HG03196 (cell line): ENCODE data around the gene FAM186B.
A peak's percentile ranks its signal among the peaks of the same experiment; 100 is the strongest.

Experiments used
- ATAC-seq: cut with Tn5 transposase; IDR thresholded peaks from one replicate; pipeline ENCODE4 v1.9.1; 2021; ENCODE audit not compliant: unreplicated experiment

Gene FAM186B

DNA sequence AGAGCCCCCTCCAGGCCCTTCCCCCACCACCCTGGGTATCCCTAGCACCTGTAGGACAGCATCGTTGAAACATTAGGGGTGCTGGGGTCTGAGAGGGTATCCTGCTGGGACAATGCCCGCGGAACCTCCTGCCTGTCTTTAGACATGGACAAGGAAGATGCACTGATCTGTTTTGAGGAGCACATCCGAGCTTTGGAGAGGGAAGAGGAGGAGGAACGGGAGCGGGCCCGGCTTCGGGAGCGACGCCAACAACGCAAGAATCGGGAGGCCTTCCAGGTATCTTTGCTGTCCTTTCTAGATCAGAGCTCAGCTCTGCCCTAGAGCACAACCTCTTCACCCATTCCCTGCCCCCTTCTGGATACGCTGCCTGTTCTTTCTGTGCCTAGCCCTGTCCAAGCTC, 31.1 kb upstream of the FAM186B start:
- no peak for ATAC-seq

- ATAC-seq = no peak
Measured at GRCh38 chr12:49635656-49636055, 30.2 kb upstream of the FAM186B start.

- ATAC-seq = no peak
Measured at GRCh38 chr12:49635036-49635435, 29.6 kb upstream of the FAM186B start.

- ATAC-seq = no peak
Measured at GRCh38 chr12:49633703-49634345, 28.4 kb upstream of the FAM186B start.

DNA sequence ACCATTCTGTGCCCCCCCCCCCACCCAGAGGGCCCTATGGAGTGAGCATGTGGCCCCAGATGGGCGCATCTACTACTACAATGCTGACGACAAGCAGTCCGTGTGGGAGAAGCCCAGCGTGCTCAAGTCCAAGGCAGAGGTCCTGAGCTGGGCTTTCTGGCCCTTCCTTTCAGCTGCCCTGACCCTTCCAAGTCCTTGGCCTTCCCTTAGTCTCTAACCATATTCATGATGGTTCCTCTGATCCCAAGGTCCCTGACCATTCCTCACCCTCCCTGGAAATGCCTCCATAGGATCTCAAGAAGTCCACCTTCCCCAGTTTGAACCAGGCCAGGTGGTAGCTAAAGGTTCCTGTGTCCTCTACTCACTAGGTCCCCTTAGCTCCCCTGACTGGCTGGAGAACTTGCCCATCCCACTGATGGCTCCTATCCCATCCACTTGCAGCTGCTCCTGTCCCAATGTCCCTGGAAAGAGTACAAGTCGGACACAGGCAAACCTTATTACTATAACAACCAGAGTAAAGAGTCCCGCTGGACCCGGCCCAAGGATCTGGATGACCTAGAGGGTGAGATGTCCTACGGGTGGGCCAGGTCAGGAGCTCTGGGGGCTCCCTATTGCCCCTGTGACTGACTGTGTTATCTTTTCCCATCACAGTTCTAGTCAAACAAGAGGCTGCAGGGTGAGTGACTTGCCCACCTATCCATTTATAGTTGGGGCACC, 27.7 kb upstream of the FAM186B start:
- ATAC-seq = no peak

DNA sequence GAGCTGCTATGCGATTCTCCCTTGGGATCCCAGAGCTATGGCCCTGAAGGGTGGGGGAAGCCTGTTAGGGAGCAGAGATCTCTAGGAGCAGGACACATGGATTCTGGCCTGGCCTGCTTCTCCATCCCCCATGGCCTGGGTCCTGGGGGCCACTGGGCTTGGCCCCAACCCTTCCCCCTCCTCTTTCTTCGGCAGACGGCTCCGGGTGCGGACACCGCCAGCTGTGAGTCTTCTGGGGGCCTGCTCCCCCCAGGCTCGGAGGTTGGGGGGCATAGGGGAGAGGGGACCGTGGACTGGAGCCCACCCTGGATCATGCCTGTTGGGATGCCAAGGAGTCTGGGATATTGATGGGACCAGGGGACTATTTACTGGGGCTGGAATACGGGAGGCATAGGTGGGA, 27.0 kb upstream of the FAM186B start:
- ATAC-seq = no peak

DNA sequence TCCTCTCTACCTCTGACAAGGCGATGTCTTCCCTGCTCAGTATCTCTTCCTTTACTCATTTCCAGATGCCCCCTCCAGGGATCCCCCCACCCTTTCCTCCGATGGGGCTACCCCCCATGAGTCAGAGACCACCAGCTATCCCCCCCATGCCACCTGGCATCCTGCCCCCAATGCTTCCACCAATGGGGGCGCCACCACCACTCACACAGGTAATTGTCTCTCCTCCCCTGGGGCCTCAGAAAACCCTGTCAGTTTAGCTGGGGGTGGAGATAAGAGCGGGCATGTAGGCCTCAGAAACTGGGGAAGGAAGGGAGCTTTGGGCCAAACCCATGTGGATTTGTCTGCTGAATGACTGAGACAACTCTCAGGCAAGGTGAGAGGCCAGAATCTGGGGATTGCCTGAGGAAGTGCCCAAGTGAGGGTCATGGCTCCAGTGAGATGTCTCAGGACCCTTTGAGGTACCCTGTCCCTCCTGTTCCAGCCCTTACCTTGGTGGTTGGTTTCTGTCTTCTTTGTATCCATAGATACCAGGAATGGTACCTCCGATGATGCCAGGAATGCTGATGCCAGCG, 26.0 kb upstream of the FAM186B start:
- no peak for ATAC-seq

GRCh38 chr12:49627752-49628360, 22.4 kb upstream of the FAM186B start:
- ATAC-seq = no peak

DNA sequence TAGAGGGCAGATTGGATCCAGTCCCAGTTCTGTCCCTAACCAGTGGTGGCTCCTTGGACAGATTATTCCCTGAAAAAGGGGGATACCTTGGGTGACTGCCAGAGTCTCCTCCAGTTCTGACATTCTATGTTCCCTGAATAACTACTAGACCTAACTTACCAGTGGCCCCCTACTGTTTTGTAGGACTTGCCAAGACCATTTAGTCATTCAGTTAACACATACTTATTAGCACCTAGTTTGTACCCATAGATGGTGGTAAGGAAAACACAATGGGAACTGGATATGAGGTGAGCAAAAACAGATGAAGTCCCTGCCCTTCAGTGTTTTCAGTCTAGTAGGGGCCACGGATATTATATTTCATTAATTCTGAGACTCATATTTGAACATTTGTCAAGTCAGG, 21.4 kb upstream of the FAM186B start:
- no peak for ATAC-seq

DNA sequence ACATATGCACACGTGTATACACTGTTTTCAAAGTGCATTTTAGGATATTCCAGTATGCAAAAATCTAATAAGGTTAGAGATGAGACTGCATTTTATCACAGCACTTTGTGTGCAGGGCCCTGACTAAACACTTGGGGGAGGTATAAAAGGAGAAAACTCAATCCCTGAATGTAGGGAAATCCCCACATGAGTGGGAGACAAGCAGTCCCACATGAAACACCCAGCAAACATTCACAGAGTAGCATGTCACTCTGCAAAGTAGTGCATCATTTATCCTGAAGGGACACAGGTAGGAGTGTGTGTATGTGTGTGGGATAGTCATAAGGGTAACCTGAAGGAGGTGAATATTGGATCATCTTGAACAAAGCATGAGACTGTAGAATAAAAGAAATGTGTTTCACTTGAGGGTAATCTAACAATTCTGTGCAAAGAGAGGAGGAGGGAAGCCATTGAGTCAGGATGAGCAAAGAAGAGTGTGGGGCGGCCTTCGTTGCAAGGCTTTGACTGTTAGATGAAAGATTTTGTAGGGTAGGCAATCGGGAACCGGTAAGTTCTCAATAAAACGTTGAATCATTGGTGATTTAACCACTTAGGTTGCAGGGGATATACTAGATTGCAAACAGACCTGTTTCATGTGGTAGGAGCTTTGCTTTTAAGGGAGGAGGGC, 20.9 kb upstream of the FAM186B start:
- no peak for ATAC-seq

DNA sequence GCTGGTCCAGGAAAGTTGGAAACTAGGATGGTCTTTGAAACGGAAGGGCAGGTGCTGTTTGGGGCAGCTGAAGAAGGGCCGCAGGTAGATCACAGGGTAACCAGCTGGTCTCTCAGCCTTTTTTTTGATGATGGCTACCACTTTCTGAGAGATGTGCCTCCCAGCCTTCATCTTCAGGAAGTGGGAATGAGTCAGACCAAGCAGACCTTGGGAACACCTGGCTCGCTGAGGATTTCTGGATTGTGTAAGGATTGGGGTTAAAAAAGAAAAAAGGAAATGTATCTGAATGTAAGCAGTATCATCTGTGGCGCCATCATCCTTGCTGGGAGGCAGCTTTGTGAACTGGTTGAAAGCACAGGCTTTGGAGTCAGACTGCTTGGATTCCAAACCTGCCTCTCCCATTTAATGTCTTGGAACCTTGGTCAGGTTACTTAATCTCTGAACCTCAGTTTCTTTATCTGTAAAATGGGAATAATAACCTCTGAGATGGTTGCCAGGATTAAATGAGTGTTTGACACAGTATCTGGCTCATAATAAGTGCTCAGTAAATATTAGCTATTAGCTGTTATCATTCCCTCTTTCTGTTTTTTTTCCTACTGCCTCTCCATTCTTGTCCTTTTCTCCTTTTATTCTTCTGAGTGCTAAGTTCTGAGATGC, 19.6 kb upstream of the FAM186B start:
- no peak for ATAC-seq

GRCh38 chr12:49623142-49623904, 17.9 kb upstream of the FAM186B start, which contains the start of gene PRPF40B:
PRPF40B (plus strand) TSS chr12:49623561; CDS start chr12:49623591, 30 bp downstream.
- peak; percentile 62 for ATAC-seq

- peak; percentile 23 for ATAC-seq
Measured at GRCh38 chr12:49622501-49623141, 17.2 kb upstream of the FAM186B start.

DNA sequence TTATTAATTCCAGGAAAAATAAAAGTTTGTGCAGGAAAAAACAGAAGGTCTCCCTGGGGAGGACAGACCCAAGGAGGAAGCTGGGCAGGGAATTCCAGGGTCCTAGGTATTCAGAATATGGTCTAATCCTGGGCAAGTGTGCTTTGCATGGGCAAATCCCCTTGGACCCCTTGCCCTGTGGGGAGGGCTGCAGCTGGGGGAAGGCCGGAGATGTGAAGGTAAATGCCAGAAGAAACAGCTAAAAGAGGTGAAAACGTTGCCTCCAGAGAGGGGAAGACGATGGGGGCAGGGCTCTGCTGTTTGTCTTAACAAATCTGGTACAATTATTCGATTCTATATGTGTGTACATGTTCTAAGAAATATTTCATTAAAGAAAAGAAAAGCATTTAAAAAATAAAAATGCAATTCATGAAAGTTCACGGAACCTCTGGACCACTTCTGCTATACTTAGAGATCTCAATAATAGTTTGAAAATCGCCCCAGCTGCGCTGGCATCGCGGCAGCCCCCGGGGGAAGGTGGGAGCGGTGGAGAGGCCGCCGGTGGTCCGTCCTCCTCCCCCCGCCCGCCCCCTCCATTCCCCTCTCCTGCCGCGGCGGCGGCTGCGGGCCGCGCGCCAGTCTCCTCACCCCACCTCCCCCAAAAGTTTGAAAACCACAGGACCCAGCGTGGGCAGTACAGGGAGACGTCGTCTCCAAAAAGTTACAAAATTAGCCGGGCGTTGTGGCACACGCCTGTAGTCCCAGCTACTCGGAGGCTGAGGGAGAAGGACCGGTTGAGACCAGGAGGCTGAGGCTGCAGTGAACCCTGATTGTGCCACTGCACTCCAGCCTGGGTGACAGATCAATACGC, 16.4 kb upstream of the FAM186B start:
- ATAC-seq = peak; percentile 14

- ATAC-seq = no peak
Measured at GRCh38 chr12:49619286-49619685, 13.8 kb upstream of the FAM186B start.

DNA sequence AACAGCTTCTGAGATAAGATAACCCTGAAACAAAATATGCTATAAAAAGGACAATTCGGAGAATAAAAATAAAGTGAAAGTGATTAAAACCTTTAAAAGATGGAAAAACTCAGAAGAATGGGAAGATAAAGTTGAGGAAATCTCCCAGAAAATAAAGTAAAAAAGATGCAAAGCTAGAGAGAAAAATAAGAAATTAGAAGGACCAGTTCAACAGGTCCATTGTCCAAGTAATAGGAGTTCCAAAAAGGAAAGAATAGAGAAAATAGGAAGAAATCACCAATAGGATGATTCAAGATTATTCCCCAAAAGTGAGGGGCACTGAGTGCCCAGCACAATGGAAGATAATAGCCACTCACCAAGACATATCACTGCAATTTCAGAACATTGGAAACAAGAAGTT, 13.1 kb upstream of the FAM186B start:
- ATAC-seq = no peak

DNA sequence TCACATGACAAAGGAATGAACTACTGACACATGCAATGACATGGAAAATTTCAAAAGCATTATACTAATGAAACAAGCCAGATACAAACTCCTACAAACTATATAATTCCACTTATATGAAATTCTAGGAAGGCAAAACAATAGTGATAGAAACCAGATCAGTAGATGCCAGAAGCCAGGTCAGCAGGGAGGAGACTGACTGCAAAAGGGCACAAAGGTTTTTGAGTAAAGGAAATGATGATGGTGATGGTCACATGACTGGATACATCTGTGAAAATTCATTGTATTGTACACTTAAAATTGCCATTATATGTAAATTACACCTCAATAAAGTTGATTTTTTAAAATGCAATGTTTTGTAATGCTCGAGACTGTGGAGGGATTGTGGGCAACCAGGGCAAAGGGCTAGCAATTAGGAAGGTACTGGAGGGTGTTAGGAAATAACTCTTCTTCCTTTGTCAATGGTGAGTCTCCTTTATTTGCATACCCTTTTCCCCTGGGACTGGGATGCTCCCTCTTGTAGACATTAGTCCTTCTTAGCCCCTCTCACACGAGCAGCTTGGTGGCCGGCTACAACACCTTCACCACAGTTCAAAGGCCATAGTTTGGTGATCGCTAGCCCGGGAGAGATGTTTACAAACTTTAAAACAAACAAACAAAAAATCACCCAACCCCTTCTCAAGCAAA, 11.2 kb upstream of the FAM186B start:
- ATAC-seq = no peak

GRCh38 chr12:49615725-49616124, 10.3 kb upstream of the FAM186B start:
- ATAC-seq = no peak
